HPDE6-E6E7 (cell line): ENCODE data around the gene IRX3.
"Not testable (repeated sequence)": the region's sequence is repeated elsewhere in the genome, so short reads cannot be mapped to it uniquely, and the experiment has no call there.

ENCODE experiments used
- DNase-seq: peaks from one replicate; pipeline ENCODE4 v3.0.0; 2011; ENCODE audit warnings: missing footprints; ENCODE audit errors: extremely low spot score

The IRX3 gene

GRCh38 chr16:54275956-54276355, 10.6 kb downstream of the IRX3 start:
- DNase-seq, result no peak

- DNase-seq, result no peak
Measured at GRCh38 chr16:54273566-54273965, 13.0 kb downstream of the IRX3 start.

- DNase-seq, result no peak
Measured at GRCh38 chr16:54270711-54271110, 15.9 kb downstream of the IRX3 start.

DNA sequence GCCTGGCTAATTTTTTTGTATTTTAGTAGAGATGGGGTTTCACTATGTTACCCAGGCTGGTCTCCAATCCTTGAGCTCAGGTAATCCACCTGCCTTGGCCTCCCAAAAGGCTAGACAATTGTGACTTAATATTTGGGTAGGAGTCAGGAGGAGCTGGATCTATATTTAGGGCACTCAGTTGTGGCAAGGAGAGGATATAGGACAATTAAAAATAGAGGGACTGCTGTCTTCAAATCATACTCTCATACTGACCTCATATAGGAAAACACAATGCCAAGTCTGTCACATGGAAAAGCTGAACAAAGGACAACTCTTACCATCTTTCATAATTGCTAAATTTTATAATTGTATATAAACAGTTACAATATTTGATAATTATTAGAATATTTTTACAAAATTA, 17.1 kb downstream of the IRX3 start:
- DNase-seq, result no peak

DNA sequence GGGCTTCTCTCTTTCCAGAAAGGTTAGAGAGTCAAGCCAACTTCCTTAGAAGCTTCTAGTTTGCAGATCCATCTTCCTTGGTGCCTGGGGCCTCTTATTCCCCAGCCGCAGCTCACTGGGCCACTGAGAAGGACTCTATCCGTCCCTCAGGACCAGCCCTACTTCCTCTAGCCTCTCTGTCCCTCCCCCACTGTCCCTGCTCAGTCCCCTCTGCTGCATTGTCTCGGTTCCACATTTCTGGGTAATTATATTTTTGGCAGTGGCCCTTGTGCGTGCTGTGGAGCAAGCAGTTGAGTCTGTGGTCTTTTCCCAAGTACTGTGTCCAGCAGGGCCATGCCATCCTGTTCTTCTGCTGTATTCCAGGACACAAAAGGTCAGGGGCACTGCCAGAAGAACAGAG, 17.8 kb downstream of the IRX3 start:
- DNase-seq, result no peak

DNA sequence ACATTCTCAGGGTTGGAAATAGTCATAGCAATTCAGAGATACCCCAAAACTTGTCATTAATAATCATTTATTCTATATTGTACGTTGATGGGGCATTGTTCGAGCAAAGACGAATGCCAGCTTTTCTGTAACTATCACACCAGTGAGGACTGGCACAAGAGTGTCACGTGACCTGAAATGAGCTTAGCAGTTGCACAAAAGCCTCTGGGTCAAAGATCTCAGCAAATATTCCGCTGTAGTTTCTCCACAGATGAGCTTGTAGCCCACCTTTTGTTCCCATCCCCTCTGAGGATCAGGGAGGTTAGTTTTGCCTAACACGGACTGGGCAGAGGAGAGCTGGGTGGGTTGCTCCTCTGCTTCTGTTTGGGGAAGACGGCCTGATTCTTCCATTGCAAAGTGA, 18.2 kb downstream of the IRX3 start:
- no peak for DNase-seq

DNA sequence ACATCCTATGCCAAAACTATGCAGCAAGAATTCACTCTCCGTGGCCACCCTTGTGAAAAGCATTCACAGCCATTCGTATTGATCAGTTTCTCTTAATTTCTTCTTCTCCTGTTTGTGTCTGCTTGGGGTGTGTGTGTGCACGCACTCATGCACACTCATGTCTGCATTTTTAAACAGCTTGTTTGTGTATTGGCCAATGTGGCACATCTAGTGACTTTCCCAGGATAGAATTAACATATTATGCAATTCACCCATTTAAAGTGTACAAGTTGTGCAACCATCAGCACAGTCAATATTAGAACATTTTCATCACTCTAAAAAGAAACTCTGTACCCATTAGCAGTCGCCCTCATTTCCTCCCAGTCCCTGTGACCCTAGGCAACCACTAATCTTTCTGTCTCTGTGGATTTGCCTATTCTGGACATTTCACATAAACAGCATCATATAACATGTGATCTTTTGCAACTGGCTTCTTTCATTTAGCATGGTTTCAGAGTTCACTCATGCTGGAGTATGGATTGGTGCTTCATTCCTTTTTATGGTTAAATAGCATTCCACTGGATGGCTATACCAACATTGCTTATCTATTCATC, 20.1 kb downstream of the IRX3 start:
- no peak for DNase-seq

DNA sequence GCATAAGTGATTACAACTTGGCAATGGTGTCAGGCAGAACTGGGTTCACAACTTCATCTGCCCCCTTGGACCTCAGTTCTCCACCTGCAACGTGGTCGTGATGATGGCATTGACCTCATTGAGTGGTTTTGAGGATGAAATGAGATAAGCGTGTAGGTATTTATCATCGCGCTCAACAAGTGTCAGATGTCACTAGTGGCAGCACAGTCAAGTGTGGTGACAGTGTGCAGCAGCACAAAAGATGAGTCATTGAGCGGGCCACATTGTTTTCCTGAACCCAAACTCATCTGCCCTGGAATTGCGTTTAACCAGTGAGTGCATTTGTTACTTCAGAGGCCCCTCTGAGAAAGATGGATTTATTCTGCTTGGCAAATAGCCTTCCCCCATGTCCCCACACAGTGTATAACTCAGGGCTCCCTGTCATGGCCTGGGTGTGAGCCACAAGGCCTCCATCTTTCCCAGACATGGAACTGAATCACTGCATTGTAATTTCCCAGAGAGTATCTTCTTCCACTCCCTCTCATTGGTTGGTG, 20.9 kb downstream of the IRX3 start:
- DNase-seq, result no peak

DNA sequence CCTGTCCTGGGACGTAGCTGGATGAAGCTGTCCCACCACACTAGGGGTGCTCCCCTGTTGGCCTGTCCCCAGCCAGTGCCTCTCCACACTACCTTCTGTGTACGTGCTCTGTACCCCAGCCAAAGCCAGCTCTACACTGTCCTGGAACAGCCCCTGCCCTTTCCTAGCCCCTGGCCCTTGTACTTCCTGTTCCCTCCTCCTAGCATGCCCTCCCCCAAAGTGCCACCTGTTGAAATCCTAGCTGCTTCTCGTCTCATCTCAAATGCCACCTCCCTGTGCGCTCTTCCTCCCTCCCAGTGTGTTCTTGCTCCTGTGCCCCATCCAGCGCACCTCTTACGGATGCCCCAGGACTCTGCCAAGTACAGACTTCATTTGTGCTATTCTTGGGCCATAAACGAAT, 33.5 kb downstream of the IRX3 start:
- DNase-seq, result no peak

DNA sequence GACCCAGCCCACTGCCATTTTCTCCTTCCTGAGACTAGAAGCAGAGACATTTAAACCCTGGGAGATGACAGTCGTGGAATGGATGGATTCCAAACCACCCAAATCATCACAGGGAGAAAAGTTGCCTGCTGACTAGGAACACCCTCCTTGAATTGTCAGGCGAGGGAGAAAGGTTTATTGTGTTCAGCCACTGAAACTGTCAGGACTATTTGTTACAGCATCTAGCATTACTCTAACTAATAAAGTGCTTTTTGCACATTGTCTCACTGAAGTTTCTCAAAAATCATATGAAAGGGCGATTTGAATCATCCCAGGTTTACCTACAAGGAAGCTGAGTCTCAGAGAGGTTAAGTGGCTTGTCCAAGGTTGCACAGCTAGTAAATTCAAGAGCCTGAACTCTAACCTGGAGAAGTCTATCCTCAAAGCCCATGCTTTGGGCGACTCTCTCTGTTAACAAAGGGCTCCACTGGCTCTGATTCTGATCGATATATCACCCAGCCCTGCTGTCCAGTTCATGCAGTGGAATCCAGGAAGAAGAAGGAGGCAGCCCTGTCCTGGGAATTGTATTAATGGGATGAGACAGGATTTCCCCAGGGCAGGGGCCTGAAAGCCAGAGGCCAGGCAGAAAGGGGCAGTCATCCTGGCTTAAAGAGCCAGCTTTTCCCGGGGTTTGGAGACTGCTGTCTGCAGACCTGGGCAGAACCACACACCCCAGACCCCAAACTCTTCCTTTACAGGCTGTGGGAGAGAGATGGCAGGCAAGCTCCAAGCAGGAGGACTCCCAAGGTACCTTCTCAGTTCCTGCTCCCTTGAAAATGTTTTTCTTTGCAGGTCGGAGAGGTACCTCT, 37.5 kb downstream of the IRX3 start:
- no peak for DNase-seq

- DNase-seq, result not testable (repeated sequence)
Measured at GRCh38 chr16:54247705-54248104, 38.9 kb downstream of the IRX3 start.

DNA sequence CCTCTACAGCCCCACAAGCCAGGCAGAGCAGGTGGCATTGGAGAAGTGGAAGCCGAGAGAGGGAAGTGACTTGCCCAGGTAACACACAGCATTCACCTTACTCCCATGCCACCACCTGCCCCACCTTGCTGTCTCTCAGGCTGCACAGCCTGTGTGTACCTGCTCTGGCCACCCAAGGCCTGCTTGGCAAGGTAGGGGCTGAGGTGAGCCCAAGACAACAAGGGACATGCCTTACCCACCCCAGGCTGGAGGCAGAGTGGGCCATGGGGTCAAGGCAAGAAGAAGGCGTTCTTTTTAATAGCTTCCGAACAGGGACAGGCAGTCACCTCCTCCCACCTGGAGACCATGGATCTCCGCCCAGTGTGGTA, 40.1 kb downstream of the IRX3 start:
- DNase-seq, result no peak

DNA sequence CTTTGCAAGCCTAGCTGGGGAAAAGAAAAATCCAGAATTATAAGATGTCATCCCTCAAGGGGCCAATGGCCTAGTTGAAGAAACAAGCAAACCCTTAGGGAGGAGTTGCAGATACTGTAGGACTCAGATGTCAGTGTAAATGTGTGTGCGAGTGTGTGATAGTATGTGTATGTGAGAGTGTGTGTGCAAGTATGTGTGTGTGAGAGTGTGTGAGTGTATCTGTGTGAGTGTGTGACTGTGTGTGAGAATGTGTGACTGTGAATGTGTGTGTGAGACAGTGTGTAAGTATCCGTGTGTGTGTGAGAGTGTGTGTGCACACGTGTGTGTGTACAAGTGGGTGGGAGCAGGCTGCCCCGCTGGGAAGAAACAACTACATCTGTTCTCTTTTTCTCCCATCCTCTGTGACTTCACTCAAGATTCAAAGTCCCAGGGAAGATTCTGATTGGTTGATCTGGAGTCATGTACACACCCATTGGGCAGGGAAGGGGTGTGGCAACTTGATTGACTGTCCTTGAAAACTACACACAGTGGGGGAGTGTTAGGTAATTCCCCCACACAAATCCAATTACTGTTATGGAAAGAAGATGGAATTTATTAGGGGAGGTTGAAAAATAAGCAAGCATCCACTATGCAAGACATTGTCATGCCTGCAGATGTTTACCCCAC, 40.7 kb downstream of the IRX3 start:
- DNase-seq, result no peak

DNA sequence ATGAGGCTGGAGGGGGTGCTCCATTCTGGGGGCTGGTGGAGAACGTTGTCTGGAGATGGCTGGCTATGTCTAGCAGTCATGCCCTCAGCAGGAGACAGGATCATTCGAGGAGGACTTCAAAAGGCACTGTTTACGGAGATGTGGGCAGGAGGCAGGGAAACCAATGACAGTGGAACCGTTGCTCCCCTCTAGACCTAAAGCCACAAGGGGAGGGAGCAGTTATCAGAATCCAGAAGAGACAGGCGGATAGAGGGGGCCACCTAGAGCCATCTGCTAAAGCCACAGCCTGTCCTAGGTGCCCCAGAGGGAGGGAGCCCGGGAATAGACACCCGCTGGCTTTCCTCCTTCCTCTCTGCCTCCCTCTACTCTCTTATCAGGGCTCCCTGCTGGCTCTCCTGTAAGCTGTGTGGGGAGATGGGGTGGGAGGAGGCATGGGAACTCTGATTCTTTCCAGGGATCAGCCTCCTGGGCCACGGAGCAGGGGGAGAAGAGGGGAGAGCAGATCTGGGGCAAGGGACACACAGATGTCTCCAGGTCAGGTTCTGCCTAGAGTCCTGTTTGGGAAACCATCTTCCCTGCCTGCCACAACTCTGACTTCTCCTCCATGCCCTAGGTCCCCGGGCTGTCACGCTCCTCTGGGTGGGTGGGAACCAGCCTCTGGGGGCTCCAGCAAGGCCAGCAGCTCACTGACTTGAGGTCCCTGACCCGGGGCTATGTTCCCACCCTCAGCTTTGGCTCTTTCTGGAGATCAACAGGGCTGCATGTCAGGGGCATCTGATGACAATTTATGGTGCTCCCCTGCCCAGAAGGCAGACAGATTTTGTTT, 42.3 kb downstream of the IRX3 start:
- DNase-seq, result no peak

DNA sequence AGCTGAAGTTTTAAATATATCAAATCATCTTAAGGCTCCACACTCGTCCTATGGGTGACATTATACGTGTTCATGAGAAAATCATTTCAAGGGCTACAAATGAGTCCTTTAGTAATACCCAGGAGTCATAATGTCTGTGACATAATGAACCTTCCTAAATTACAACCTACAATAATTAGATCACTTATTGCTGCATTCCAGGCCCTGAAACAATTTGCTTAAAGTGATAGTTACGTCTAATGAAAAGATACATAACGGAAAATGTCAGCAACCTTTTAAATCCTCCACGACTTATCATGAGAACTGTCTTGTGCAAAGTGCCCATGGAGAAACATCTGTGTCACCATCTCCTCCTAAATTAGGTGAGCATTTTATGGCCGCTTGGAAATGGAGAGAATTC, 43.4 kb downstream of the IRX3 start:
- DNase-seq, result no peak

DNA sequence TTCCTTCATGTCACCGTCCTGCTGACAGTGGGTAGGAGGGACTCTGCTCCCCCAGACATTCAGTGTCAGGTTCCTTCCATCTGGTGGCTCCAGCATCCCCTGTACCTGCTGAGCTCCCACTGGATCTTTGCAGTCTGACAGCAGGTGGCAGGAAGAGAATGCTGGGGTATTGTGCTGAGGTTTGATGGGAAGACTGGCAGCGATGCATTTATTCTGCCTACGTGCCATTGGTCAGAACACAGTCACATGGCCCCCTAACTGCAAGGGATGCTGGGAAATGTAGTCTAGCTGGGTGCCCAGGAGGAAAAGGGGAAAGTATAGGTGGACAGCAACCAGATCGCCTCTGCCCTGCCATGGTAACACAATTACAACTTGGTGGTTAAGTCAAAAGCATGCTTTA, 44.4 kb downstream of the IRX3 start:
- no peak for DNase-seq

DNA sequence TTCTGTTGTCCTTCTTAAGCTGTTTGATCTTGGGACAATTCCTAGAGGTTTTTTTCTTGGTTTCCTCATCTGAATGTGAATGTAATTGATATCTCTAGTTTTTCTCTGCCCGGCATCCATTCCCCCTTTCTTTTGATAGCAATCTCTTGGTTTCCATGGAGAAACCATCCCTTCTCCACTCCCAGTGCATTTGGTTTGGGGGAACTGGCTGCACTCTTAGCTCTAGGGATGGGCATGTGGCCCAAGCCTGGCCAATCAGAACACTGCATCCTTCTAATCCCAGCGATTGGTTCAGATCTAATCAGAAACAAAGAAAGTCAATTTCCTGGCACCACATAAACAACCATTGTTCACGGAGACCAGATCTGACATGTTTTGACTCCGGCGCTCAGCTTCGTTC, 45.1 kb downstream of the IRX3 start:
- DNase-seq, result no peak

DNA sequence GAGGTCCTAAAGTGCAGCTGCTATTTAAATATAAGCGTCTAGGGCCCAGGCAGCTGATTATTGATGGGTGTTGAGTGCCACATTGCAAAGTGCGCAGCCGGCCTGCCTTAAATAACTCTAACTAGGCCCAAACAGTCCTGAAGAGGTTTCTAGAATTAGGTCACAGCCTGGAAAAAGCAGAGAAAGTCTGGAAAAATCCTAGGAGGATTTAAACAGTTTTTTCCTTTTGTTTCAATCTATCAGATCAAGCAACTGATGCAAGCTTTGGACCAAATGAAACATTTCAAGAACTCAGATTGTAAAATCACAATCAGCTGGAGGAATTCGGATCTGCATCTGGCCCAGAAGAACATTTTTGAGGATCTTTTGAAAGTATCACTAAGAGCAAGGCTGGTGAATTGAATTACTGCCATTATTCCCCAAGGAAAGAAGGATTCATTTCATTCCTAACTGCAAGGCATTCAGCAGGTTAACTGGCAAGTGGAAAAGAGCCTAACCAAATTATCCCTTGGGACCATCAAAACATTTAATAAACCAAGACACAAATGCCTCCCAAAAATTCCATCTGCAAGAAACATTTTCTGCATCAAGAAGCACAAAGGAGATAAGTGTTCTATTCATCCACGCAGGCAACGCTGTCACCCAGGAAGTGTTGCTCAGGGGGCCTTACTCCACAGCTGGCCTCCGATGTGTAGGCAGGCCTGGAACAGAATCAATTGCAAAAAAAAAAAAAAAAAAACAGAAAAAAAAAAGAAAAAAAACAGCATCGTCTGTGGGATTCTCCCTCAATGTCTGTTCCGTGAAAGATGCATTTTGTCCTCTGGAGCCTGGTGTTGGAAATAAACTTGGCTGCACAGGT, 46.1 kb downstream of the IRX3 start:
- no peak for DNase-seq

- no peak for DNase-seq
Measured at GRCh38 chr16:54239456-54239855, 47.1 kb downstream of the IRX3 start.

DNA sequence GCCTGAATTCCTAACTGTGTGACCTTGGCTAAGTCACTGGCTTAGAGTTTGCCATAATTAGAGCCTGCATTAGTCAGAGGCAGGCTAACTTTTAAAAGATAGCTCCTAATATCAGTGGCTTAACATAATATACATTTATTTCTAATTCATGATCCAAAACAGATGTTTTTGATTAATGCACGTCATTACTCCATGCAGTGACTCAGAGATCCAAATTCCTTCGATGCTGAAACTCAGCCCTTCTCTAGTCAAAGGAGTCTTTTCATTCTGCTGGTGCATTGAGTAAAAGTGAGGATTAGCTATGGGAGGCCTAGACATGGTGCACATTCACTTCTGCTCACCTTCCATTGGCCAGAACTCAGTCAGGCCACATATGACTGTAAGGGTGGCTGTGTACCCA, 49.8 kb downstream of the IRX3 start:
- DNase-seq, result no peak

- DNase-seq, result no peak
Measured at GRCh38 chr16:54233615-54234014, 53.0 kb downstream of the IRX3 start.
